ENCODE measurements around the gene SH3RF3.

The SH3RF3 gene

GRCh38 chr2:109260886-109261700 is 132.1 kb downstream of the SH3RF3 start:
- peak; percentile 35 for DNase-seq (ENCODE audit: low read depth)
- H3K4me3 ChIP-seq (ENCODE audit: low read depth, low read length) = no peak overlapping the region
- TF ChIP-seq, protein P1, sequence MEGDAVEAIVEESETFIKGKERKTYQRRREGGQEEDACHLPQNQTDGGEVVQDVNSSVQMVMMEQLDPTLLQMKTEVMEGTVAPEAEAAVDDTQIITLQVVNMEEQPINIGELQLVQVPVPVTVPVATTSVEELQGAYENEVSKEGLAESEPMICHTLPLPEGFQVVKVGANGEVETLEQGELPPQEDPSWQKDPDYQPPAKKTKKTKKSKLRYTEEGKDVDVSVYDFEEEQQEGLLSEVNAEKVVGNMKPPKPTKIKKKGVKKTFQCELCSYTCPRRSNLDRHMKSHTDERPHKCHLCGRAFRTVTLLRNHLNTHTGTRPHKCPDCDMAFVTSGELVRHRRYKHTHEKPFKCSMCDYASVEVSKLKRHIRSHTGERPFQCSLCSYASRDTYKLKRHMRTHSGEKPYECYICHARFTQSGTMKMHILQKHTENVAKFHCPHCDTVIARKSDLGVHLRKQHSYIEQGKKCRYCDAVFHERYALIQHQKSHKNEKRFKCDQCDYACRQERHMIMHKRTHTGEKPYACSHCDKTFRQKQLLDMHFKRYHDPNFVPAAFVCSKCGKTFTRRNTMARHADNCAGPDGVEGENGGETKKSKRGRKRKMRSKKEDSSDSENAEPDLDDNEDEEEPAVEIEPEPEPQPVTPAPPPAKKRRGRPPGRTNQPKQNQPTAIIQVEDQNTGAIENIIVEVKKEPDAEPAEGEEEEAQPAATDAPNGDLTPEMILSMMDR (IDR thresholded peaks at IDR 0.05; ENCODE audit: insufficient read depth, low read depth, low read length, missing control alignments) = peak; percentile 17

- no peak overlapping the region for H3K4me3 ChIP-seq (ENCODE audit: low read depth, low read length)
- no peak for DNase-seq (ENCODE audit: low read depth)
- TF ChIP-seq, protein P1 (IDR thresholded peaks at IDR 0.05; ENCODE audit: insufficient read depth, low read depth, low read length, missing control alignments) = no peak
Observed at GRCh38 chr2:109261906-109262631, 133.1 kb downstream of the SH3RF3 start.

DNA sequence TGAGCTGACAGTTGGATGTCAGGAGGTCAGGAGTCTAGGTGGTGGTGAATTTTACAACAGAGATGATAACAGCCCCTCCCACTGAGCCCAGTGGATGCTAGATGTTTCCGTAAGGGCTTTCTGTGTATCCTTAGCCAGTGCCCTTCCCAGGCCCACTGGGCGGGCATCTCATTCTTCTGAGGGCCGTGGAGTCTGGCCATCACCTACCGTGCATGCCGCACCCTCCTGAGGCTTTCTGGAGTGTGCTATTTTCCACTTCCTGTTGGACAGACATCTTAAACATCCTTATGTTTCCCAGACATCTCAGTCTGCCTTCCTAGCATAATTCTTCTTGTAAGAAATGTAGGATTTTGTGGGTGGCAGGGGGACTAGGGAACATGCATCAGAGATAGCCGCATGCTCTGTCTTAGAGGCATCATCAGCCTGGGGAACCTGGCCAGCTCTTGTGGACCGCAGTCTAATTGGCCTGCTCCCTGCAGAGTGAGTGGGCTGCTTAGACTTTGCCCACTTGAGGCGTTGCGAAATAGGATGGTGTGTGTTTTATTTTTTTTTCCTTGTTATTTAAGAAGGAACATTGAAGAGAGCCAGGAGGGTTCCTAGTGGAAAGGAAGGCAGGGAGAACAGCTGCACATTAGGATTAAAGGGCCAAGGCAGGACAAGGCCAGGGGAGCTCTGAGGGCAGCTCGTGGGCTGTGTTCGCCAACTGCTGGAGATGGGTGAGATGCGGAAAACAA is 135.8 kb downstream of the SH3RF3 start:
- DNase-seq (ENCODE audit: low read depth) = no peak

GRCh38 chr2:109265369-109265768 is 136.4 kb downstream of the SH3RF3 start:
- no peak overlapping the region for H3K4me3 ChIP-seq (ENCODE audit: low read depth, low read length)
- TF ChIP-seq, protein P1 (IDR thresholded peaks at IDR 0.05; ENCODE audit: insufficient read depth, low read depth, low read length, missing control alignments) = no peak
- no peak for DNase-seq (ENCODE audit: low read depth)

More for the DNA sequence above, 135.8 kb downstream of the SH3RF3 start:
- no peak overlapping the region for H3K4me3 ChIP-seq (ENCODE audit: low read depth, low read length)
- TF ChIP-seq, protein P1 (IDR thresholded peaks at IDR 0.05; ENCODE audit: insufficient read depth, low read depth, low read length, missing control alignments) = no peak

DNA sequence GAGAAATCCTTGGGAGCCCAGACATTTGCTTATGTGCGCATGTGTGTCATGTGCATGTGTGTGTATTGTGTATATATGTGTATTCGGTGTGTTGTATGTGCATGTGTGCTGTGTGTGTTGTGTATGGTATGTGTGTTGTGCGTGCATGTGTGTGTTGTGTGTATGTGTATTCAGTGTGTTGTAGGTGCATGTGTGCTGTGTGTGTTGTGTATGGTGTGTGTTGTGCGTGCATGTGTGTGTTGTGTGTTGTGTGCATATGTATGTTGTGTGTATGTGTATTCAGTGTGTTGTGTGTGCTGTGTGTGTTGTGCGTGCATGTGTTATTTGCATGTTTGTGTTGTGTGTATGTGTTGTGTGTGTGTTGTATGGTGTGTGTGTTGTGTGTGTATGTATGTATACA is 136.9 kb downstream of the SH3RF3 start:
- H3K4me3 ChIP-seq (ENCODE audit: low read depth, low read length) = no peak overlapping the region
- no peak for DNase-seq (ENCODE audit: low read depth)
- TF ChIP-seq, protein P1 (IDR thresholded peaks at IDR 0.05; ENCODE audit: insufficient read depth, low read depth, low read length, missing control alignments) = no peak

- no peak for DNase-seq (ENCODE audit: low read depth)
- TF ChIP-seq, protein P1 (IDR thresholded peaks at IDR 0.05; ENCODE audit: insufficient read depth, low read depth, low read length, missing control alignments) = no peak
- no peak overlapping the region for H3K4me3 ChIP-seq (ENCODE audit: low read depth, low read length)
Observed at GRCh38 chr2:109266496-109266895, 137.5 kb downstream of the SH3RF3 start.
